Measurements from ENCODE around the gene CALML4.
"Not testable (repeated sequence)": the region's sequence is repeated elsewhere in the genome, so short reads cannot be mapped to it uniquely, and the experiment has no call there.

CALML4 gene

DNA sequence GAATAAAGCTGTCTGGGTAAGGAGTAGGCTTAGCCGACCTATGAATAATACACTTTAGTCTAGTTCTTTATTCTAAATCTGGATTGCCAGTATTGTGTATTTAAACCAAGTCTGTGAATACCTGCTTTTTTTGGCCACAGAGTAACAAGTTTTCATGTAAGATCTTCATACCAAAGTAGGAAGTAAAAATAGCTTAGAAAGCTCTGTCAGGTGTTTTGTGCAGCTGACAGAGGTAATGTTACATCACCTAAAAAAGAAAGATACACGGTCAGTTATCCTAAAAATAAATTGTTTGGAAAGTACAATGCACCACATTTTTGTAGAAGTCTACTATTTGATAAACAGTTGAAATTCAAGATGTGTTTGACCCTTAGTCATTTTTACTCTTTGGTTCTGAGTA lies 16.5 kb downstream of the CALML4 start:
- no peak for DNase-seq

DNA sequence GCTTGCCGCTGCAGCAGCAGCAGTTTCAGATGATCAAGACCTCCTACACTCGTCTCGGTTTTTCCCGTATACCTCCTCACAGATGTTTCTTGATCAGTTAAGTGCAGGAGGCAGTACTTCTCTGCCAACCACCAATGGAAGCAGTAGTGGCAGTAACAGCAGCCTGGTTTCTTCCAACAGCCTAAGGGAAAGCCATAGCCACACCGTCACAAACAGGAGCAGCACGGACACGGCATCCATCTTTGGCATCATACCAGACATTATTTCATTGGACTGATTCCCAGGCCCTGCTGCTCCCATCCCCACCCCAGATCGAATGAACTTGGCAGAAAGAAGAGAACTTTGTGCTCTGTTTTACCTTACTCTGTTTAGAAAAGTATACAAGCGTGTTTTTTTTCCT lies 17.6 kb downstream of the CALML4 start:
- DNase-seq, result no peak

DNA sequence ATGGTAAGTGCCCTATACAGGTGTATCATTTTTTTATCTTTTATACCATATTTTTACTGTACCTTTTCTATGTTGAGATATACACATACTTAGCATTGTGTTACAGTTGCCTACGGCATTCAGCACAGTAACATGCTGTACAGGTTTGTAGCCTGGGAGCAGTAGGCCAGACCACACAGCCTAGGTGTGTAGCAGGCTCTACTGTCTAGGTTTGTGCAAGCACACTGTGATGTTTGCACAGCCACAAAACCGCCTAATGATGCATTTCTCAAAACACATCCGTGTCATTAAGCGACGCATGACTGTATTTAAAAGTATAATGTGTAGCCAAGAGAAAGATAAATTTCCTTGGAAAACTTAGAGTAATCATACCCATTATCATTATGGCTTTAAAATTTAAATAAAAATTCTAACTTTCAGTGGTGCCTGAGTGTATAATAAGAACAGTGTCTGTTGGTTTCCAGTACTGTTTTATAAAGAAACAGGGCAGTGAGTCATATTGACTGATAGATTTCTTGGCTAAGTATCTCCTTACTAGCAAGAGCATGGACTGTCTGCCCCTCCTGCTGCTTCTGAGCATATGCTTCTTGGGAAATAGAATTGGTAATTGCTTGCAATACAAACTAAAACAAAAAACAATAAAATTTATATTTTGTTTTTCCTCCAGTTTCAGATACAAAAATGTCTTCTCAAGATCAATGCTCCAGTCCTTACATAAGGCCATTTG lies 18.3 kb downstream of the CALML4 start:
- no peak for DNase-seq

DNA sequence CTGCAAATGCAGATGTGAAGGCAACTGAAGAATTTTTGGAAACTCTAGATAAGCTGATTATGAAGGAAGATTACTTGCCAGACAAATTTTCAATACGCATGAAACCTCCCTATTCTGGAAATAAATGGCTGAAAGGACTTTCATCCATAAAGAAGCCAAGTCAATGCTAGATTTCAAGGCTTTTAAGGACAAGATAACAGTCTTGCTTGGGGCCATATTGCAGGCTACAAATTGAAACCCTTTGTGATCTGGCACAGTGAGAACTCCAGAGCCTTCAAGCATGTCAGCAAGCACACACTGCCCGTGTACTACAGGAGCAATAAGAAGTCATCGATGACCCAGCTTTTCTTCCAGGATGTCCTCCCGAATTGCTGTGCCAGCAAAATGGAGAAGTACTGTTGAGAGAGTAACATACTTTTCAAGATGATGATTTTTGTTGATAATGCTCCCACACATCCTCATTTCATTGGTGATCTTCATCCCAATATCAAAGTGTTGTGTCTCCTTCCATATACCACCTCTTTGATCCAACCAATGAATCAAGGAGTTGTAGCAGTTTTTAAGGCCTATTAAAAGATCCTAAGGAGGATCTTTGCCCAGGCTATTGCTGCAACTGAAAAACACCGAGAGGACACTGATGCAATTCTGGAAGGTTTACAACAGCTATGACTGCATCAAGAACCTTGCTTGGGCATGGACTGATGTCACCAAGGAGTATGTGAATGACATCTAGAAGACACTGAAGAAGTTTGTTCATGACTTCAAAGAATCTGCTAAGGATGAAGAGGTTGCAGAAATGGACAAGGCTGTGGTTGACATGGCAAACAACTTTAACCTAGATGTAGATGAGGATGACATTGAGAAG lies 20.3 kb downstream of the CALML4 start:
- DNase-seq, result no peak

DNA sequence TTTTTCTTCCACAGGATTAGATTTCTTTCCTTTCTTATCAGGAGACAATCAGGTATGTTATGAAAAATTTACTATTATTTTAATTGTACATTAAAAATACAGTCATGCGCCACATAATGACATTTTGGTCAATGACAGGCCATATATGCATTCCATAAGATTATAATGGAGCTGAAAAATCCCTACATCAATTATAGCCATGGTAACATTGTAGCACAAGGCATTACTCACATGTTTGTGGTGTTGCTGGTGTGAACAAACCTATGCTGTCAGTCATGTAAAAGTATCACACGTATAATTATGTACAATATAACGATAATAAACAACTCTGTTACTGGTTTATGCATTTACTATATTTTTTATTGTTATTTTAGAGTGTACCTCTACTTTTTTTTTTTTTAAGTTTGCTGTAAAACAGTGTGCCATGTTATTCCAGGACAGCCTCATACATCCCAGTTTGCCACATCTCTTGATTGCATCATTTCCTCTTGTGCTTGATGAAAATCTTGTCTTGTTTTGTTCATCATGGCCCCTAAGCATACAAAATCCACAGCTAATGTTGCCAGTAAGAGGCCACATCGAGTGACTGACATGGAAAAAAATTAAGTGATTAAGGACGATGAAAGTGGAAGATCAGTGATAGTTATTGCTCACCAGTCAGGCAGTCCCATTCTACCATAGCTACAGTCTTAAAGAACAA lies 21.4 kb downstream of the CALML4 start:
- DNase-seq, result no peak

DNA sequence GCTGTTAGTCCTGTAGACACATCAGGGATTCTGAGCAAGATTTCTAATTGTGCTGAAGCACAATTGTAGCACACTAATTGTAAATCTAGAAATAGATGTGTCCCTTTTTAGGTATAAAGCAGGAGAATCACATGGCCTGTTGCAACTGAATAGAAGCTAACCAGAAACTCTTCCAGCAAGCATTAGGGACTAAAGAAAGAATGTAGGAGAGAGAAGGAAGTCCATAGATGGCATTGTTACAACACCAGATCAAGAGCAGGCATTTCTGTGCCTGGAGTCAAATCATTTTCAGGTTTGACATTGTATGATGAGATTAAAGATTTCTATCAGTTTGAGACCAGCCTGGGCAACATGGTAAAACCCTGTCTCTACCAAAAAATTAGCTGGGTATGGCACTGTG lies 27.4 kb downstream of the CALML4 start:
- no peak for DNase-seq

DNA sequence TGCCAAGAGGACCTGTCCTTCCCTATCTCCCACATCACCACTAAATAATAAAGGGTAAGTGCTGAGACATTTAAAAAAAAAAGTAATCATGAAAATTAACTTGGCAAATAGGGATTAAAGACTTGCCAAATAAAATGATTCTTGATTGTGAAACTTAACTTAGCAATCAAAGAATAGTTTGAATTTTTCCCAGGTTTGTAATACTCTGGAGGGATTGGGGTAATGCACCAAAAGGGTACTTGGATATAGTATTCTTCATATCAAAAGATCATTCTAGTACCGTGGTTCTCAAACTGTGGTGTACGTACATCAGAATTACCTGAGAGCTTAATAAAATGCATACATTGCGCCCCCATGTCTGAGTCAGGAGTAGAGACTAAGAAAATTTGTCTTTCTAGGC lies 28.5 kb downstream of the CALML4 start:
- no peak for DNase-seq

DNA sequence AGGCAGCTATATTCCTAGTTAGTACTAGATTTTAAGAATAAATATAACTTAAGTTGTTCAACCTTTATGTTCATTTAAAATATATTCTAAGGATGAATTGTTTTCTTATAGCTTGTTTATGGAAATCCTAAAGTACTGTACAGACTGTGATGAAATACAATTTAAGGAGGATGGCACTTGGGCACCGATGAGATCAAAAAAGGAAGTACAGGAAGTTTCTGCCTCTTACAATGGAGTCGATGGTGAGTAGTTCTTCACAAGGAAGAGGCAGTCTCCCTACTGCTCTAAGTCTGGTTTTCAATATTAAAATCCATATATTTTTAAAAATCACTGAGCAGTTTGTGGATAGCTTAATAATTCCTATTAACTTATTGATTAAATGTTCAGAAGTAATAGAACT lies 29.6 kb downstream of the CALML4 start:
- DNase-seq, result no peak

DNA sequence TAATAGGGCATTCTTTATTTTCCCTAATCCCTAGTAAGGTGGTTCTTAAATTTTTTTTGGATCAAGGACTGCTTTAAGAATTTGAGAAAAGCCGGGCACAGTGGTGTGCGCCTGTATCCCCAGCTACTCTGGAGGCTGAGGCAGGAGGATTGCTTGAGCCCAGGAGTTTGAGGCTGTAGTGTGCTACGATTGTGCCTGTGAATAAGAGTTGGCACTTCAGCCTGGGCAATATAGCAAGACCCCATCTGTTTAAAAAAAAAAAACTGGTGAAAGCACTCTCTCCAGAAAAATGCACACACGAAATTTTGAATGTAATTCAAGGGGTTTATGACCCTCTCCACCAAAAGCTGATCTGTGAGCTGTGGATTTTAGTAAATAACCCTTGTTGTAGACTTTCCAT lies 32.0 kb downstream of the CALML4 start:
- DNase-seq, result no peak

DNA sequence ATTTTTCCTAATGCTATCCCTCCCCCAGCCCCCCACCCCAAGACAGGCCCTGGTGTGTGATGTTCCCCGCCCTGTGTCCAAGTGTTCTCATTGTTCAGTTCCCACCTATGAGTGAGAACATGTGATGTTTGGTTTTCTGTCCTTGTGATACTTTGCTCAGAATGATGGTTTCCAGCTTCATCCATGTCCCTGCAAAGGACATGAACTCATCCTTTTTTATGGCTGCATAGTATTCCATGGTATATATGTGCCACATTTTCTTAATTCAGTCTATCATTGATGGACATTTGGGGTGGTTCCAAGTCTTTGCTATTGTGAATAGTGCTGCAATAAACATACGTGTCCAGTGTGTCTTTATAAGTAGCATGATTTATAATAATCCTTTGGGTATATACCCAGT lies 33.1 kb downstream of the CALML4 start:
- DNase-seq, result not testable (repeated sequence)

DNA sequence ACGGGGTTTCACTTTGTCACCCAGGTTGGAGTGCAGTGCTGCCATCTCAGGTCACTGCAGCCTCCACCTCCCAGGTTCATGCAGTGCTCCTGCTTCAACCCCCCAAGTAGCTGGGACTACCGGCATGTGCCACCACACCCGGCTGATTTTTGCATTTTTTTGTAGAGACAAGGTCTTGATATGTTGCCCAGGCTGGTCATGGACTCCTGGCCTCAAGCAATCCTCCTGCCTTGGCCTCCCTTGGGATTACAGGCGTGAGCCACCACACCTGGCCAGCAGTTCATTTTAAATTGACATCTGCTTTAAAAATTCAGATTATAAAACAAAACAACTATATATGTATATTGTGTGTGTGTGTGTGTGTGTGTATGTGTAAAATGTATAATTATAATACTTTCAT lies 38.3 kb downstream of the CALML4 start:
- no peak for DNase-seq

DNA sequence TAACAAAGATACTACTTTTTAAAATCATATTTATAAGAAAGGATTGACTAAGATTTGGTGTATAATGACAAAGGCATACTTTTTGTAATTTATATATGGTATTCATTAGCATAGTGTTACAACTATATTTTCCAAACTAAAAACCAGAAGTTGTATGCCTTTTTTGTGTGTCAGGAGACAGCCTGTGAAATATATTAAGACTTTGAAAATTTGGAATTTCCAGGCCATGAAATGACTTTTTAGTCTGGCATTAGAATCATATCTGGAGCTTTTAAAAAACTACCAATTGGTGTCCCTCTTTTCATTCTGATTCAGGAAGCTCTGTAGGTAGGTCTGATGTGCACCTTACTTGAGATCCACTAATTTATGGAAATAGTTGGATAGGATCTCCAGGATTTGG lies 41.9 kb downstream of the CALML4 start:
- DNase-seq, result no peak

DNA sequence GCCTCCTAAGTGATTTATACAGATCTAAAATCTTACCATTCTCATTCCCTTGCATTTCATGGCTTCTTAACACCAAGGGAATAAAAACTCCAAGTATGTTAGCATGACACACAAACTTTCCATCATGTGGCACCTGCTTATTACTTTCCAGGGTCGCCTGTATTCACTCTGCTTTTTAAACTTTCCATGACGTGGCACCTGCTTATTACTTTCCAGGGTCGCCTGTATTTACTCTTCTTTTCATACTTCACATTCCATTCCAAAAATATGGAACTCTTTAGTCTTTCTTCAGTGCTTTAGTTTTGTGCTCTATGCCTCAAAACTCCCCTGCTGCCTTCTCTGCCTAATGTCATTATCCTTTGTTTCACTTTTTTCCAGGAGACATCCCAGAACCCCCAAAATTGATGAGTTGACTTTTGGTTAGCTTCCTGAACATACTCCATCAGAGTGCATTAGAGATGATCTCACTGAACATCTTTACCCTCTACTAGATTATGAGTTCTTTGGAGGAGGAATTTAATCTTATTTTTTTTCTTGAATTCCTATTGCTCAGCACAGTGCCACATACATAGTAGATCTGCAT lies 47.0 kb downstream of the CALML4 start:
- no peak for DNase-seq

DNA sequence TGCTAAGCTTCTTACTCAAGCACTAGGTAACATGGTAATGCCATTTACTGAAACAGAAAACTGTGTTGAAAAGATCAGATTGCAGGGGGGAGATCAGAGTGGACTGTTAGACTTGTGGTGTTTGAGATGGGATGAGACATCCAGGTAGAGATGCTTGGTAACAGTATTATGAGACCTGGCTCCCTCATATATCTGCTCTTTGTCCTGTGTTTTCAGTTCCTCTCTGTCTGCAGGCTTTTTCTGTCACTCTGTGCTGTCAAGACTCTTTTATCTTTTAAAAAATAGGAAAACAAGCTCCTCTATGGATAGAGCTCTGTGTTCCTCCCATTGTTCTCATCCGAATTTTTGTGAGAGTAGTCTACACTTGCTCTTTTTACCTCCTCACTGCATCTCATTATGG lies 48.1 kb downstream of the CALML4 start:
- DNase-seq, result no peak

DNA sequence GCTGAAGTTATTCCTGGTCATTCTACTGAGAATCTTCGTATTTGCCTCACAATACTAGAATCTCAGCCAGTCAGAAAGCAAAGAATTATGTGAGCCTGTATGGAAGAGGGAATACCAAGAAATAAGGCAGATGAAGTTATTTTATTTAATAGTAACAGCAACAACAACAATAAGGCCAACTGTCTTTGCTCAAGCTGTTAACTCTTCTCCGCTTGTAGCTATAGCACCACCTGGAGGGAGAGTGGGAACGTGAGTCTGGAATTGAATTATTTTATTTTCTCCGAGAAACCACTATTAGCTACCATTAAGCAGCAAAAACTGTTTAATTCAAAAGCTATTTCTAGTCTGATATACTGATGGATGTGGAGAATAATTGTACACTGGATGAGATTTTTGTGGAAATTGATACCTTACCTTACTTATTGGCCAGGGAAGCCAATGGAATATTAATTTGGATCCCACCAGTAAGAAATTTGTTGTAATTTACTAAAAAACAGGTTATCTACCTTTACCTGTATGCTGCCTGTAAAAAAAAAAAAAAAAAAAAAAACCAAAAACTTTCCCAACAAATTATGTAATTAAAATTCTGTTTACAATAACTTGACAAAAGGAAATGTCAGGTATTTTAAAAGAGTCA lies 50.1 kb downstream of the CALML4 start:
- no peak for DNase-seq

DNA sequence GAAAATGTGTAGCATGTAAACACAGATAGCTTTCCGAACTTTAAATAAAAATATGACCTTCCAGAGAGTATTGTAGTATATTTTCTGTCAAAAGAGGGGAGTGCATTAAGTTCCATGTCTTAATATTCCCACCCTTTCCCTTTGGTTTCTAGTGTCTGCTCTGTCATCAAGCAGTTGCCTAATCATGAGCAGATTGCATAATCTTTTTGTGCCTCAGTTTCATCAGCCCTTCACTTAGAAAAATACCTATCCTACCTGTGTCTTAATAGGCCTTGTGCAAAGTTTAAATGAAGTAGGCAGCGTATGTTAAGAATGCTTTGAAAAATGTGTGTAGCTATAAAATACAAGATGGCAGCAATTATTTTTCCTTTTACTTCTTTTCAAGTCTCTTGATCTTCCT lies 52.8 kb downstream of the CALML4 start:
- no peak for DNase-seq

DNA sequence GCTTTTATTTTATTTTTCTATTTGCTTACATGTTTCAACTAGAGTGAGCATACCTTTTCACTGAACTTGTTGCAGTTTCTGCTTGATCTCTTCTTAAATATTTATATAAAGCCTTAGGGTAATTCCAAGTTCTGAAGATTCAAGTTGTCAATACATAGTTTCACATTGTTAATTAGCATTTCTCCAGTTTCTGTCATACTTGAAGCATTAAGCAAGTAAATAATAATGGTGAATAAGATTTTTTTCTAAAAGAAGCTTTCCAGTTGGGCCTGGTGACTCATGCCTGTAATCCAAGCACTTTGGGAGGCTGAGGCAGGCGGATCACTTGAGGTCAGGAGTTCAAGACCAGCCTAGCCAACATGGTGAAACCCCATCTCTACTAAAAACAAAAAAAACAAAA lies 53.9 kb downstream of the CALML4 start:
- DNase-seq, result no peak

DNA sequence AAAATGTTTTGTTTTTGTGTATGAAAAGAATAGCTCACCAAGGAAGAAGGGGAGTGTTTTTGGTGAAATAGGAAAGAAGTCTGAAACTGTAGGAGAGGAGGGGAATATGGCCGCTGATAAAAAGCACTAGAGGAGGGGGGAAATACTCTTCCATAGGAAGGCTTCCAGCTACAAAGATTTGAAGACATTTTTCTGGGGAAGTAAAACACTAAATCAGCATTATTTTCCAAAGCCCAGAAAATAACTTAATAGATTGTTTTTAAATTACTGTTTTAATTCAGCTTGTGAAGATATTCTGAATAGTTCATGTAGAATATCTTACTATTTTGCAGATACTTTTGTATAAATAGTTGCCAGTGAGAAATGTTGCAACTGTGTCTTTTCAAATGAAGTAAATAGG lies 54.9 kb downstream of the CALML4 start:
- no peak for DNase-seq

DNA sequence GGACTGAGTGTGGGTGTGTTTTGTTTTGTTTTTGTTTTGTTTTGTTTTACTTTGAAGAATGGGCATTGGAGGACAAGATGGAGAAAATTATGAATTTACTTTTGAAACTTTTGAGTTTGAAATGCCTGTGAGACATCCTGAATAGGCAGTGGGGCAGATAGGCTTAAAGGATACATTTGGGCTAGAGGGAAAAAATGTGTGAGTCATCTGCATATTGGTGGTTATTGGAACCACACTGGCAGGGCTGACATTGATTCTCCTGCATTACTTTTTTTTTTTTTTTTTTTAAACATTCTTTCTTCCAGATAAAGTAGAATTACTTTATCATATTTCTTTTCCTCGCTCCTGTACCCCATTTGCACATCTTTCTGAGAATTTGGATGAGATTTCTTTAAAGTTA lies 56.1 kb downstream of the CALML4 start:
- no peak for DNase-seq

DNA sequence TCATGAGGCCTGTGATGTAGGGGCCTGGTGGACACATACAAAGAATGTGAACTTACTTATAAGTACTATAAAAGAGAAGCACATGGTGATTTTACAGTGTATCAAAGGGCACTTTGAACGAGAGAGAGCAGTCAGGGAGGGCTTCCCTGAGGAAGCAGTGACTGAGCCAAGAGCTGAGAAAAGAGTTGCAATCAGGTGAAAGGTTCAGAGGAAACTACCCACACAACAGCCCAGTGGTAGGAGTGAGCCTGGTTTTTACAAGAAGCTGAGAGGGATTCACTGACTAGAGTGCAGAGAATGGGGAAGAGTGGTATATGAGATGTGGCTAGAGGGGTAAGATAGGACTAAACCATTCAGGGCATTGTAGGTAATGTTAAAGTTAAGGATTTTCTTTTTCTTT lies 57.1 kb downstream of the CALML4 start:
- no peak for DNase-seq

DNA sequence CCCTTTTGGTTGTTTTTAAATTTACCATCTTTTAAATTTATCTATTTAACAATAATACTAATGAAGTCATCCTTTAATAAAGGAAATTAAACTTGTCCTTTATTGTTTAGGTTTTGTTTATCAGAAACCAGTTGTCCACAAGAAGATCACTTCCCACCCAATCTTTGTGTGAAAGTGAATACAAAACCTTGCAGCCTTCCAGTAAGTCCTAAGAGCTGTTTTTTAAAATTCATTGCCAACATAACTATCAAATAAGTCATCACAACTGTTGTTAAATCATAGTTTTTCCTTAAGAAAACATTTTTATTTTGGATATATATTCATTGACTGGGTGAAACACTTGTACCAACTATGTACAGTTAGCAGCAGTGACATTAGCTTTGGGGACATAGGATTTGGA lies 59.4 kb downstream of the CALML4 start:
- DNase-seq, result no peak

DNA sequence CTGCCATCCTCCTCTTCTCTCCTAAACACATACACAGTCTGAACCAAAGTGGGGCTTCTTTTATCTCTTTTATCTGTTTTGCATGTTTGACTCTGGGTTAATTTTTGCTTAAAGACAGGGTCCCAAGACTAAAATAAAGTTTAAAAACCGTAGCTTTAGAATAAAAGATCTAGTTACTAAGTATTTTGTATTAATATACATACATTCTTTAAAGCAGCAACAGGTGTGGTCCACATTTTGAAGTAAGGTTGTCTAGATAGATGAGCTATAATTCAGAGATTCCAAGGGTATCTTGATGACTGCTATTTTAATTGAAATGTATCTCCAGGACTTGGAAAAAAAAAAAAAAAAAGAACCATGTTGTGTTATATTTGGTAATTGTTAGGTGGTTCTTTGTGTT lies 61.3 kb downstream of the CALML4 start:
- DNase-seq, result no peak

DNA sequence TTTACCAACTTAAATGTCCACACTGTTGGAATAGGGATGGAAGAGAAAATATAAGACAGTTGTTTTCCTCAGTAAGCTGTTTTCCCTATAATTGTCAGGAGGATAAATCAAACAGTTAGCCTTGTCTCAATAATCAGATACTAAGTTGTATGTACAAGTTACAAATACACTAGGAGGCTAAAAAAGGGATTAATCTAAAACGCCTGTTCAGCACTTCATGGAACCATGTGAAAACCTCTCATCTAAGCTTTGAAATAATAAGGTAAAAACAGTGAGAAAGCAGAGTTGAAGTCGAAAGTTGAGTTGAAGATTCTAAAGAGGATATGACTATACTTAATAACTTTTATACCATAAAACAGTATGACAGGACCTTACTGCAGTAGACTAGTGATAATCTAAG lies 62.0 kb downstream of the CALML4 start:
- no peak for DNase-seq
